Left forelimb (tissue), 1 donor: ENCODE measurements around the gene MPHOSPH6.
"Not testable (repeated sequence)": the region's sequence is repeated elsewhere in the genome, so short reads cannot be mapped to it uniquely, and the experiment has no call there.

Experiments used
- DNase-seq: peaks from one replicate; pipeline ENCODE4 v3.0.0-alpha.2; 2018; ENCODE audit warnings: low spot score

Gene MPHOSPH6

DNA sequence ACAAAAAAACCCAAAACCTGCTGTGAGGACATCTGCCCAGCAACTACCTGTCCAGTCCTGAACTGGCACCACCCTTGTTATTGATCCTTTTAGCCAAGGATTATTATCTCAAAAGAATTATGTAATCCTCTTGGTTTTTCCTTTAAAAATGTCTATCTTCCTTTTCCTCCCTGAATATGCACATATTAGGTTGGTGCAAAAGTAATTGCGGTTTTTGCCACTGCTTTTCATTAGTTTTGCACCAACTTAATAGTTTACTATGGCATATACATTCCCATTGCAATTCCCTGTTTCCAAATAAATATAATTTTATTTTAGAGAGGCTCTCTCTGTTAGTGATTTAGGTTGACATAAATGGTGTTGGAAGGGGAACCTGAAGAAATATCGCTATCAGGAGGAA lies 51.3 kb downstream of the MPHOSPH6 start:
- no peak for DNase-seq

DNA sequence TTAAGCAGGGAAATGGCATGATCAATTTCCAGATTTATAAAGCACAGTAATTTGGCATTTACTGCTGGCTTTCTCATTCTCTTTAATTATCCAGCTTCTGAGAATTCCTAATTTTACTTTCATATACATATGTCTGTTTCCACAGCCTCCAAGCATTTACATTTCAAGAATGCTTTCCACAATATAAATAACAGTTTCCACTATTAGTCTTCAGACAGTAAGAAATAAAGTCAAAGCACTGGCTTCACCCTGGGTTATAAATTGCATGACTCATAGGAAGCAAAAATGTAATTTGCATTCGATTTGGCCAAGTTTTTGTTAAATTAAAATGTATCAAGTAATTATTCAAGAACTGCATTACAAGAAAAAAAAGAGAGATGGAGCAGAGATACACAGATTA lies 53.5 kb downstream of the MPHOSPH6 start:
- DNase-seq, result no peak

DNA sequence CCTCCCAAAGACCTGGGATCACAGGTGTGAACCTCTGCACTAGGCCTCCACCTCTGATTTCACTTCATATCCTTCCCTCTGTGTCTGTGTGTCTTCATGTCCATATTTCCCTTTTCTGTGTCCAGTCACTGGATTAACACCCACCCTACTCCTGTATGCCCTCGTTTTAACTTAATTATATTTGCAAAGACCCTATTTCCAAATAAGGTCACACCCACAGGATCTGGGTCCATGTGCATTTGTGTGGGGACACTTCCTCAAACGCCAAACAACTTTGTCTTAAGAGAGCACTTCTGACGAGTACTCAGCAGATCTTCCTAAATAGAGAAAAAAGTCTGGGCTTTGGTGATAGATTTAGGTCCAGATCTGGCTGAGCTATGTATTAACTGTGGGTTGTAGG lies 56.3 kb downstream of the MPHOSPH6 start:
- no peak for DNase-seq

DNA sequence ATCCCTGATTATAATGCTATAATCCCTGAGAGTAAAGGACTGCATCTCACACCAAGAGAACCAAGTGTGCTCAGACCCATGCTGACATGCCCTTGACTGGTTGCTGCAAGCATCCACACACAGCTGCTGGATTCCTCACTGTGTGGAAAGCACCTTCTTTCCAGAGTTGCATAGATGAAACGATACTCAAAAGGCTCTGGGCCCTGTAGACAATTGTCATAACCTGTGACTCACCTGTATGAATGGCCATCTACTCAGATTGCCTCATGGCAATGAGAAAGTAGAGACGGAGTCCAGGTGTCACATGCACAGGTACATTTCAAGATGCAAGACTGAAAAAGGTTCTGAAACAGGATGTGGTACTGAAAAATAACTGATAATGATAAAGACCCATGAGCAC lies 58.1 kb downstream of the MPHOSPH6 start:
- no peak for DNase-seq

DNA sequence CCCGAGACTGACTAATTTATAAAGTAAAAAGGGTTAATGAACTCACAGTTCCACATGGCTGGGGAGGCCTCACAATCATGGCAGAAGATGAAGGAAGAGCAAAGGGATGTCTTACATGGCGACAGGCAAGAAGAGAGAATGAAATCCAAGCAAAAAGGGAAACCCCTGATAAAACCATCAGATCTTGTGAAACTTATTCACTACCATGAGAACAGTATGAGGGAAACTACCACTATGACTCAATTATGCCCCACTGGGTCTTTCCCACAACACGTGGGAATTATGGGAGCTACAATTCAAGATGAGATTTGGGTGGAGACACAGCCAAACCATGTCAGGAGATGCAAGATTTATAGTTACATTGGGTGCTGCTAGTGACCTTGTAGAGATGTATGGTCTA lies 60.8 kb downstream of the MPHOSPH6 start:
- not testable (repeated sequence) for DNase-seq

DNA sequence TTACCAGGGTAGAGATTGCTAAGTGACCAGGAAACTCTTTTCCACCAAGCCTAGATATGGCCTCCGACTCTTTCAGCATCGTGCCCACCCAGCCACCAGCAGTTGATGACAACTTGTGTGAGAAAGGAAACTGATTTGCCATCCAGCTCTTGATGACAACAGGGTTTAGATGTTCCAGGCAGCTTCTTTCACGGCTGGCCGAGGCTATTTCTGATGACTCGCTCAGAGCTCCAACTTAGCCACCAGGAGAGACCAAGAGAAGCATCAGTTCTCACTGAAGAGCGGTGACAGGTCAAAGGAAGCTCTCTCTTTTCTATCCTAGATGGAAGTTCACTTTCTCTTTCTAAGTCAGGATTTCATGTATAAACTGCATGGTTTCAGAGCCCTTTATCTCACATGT lies 61.2 kb downstream of the MPHOSPH6 start:
- no peak for DNase-seq

DNA sequence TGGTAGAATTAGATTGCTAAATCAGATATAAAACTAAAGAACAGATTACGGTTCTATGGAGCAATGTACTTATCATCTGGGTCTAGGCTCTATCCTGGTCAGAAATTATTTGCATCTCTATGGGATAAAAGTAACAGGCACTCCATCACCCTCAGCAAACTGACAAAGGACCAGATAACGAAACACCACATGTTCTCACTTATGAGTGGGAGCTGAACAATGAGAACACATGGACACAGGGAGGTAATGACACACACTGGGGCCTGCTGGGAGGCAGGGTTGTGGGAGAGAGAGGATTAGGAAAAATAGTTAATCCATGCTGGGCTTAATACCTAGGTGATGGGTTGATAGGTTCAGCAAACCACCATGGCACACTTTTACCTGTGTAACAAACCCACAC lies 61.9 kb downstream of the MPHOSPH6 start:
- no peak for DNase-seq

DNA sequence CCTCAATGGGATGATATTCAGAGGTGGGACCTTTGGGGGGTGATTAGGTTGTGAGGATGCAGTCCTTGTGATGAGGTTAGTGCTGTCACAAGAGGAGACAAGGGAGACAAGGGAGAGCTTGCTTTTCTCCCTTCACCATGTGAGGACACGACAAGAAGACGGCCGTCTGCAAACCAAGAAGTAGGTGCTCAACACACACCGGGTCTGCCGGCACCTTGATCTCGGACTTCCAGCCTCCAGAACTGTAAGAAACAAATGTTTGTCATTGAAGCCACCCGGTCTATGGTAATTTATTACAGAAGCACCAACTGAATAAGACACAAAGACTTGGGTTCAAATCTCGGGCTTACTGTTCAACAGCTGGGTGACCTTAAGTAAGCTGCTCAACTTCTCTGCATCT lies 64.9 kb downstream of the MPHOSPH6 start:
- no peak for DNase-seq
